Measurements from ENCODE around the gene HOOK2.

The HOOK2 gene

DNA sequence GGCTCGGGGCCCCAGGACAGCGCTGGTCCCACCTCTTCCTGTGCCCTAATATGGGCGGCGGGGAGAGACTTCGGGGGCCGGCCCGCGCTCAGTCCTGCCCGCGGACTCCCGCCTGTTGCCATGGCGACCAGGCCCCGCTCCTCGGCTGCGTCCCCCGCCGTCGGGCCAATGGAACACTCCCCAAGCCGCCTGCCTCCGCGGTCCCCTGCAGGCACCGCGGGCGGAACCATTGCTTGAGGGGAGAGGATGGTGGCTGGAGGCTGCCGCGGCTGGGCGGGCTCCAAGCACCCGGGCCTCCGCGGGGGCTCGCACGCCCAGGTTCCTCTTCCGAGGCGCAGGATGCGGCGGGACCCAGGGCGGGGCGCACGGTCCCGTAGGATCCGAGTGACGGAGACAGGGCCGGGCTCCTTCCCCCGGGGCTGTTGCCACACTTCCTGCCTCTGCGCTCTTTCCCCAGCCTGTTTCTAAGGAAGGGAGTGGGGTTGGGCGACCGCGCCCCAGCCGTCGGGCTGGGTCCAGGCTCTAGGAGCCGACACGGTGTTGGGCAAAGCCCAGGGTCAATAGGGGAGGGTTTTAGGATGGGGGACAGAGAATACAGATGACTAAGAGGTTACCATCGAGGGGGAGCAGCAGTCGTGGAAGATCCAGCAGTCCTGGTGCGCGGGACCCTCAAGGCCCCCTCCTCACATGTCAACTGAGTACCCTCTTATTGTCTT, 14.7 kb upstream of the HOOK2 start:
- H3K36me3 ChIP-seq (replicated peaks) = no peaks in the 10 kb centered on the region; the same call in 1 of the 2 replicates
- H3K4me3 ChIP-seq = peak overlapping the region; percentile 59
- no peaks in the 10 kb centered on the region for H3K9me3 ChIP-seq
- H3K27me3 ChIP-seq (ENCODE audit: low read depth) = no peaks in the 10 kb centered on the region
- in situ Hi-C loops (cut with MboI; ENCODE audit: low sequenced_read_pairs) = no loop called here
- peak; percentile 84 to 96 for DNase-seq (ENCODE audit: low spot score in 2 of 2)
- peaks cover 21% of the 10 kb centered on the region for H3K4me1 ChIP-seq

- in situ Hi-C loops (cut with MboI; ENCODE audit: low sequenced_read_pairs) = no loop called here
- peaks cover 21% of the 10 kb centered on the region for H3K4me1 ChIP-seq
Observed at GRCh38 chr19:12789098-12789903, 13.9 kb upstream of the HOOK2 start.

GRCh38 chr19:12788682-12789097, 13.3 kb upstream of the HOOK2 start:
- in situ Hi-C loops (cut with MboI; ENCODE audit: low sequenced_read_pairs) = no loop called here
- no peaks in the 10 kb centered on the region for H3K27me3 ChIP-seq (ENCODE audit: low read depth)
- no peak overlapping the region for H3K4me3 ChIP-seq
- H3K9me3 ChIP-seq = no peaks in the 10 kb centered on the region
- H3K4me1 ChIP-seq = peaks cover 17% of the 10 kb centered on the region
- H3K36me3 ChIP-seq (replicated peaks) = no peaks in the 10 kb centered on the region; the same call in 1 of the 2 replicates
- peak in 1 of 2 experiments; percentile 42 for DNase-seq (ENCODE audit: low spot score in 2 of 2)

More at GRCh38 chr19:12789098-12789903, 13.9 kb upstream of the HOOK2 start:
- Histone ChIP-seq H3K4me3 (peak overlapping the region; percentile 59), H3K36me3 (replicated peaks) (no peaks in the 10 kb centered on the region; the same call in 1 of the 2 replicates), H3K27me3 (ENCODE audit: low read depth) (no peaks in the 10 kb centered on the region), H3K9me3 (no peaks in the 10 kb centered on the region)
- DNase-seq (ENCODE audit: low spot score in 2 of 2) = no peak

DNA sequence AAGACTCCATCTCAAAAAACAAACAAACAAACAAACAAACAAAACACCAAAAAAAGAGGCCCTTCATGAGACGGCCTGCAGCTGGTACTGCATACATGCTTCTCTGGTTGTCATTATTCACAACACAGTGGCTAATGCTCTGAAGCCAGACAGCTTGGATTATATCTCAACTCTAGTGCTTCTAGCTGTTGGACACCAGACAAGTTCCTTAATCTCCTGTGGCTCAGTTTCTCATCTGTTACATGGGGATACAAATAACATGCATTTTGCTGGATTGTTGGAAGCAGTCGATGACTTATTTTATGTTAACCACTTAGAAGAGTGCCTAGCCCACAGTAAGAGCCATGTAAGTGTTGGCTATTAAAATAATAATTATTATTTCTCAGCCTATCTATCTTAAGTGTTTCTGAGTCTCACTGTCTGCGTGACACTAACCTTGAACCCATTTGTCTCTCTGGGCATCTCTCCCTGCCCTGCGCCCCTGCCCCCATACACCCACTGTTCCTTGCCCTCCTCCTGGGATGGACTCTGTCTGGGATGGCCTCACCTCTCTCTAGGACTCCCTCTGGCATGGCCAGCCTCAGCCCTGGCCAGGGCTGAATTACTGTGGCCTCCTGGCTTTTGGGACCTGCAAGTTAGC, 12.8 kb upstream of the HOOK2 start:
- Histone ChIP-seq H3K4me1 (peaks cover 20% of the 10 kb centered on the region), H3K27me3 (ENCODE audit: low read depth) (no peaks in the 10 kb centered on the region), H3K36me3 (replicated peaks) (no peaks in the 10 kb centered on the region; the same call in 1 of the 2 replicates), H3K9me3 (no peaks in the 10 kb centered on the region), H3K4me3 (no peak overlapping the region)
- in situ Hi-C loops (cut with MboI; ENCODE audit: low sequenced_read_pairs) = no loop called here
- no peak for DNase-seq (ENCODE audit: low spot score in 2 of 2)

DNA sequence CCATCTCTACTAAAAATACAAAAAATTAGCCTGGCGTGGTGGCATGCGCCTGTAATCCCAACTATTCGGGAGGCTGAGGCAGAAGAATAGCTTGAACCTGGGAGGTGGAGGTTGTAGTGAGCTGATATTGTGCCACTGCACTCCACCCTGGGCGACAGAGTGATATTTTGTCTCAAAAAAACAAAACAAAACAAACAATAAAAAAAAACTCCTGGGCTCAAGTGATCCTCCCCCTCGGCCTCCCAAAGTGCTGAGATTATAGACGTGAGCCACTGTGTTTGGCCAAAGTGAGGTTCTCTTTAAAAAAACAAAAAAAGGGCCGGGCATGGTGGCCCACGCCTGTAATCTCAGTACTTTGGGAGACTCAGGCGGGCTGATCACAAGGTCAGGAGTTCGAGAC, 12.1 kb upstream of the HOOK2 start:
- Histone ChIP-seq H3K4me1 (peaks cover 25% of the 10 kb centered on the region), H3K4me3 (no peak overlapping the region), H3K36me3 (replicated peaks) (no peaks in the 10 kb centered on the region), H3K27me3 (ENCODE audit: low read depth) (no peaks in the 10 kb centered on the region), H3K9me3 (no peaks in the 10 kb centered on the region)
- in situ Hi-C loops (cut with MboI; ENCODE audit: low sequenced_read_pairs) = no loop called here
- DNase-seq (ENCODE audit: low spot score in 2 of 2) = no peak

DNA sequence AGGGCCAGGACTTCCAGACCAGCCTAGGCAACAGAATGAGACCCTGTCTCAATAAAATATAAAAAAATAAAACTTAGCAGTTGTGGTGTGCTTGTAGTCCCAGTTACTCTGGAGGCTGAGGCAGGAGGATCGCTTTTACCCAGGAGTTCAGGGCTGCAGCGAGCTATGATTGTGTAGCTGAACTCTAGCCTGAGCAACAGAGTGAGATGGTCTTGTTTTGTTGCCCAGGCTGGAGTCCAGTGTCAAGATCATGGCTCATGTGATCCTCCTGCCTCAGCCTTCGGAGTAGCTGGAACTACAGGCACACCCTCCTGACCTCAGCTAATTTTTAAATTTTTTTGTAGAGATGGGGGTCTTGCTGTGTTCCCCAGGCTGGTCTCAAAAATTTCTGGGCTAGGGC, 11.6 kb upstream of the HOOK2 start:
- Histone ChIP-seq H3K4me3 (no peak overlapping the region), H3K4me1 (peaks cover 25% of the 10 kb centered on the region), H3K27me3 (ENCODE audit: low read depth) (no peaks in the 10 kb centered on the region), H3K36me3 (replicated peaks) (no peaks in the 10 kb centered on the region), H3K9me3 (no peaks in the 10 kb centered on the region)
- no peak for DNase-seq (ENCODE audit: low spot score in 2 of 2)
- in situ Hi-C loops (cut with MboI; ENCODE audit: low sequenced_read_pairs) = no loop called here

GRCh38 chr19:12786141-12786870, 11.0 kb upstream of the HOOK2 start:
- H3K36me3 ChIP-seq (replicated peaks) = no peaks in the 10 kb centered on the region
- H3K4me3 ChIP-seq = no peak overlapping the region
- no peaks in the 10 kb centered on the region for H3K27me3 ChIP-seq (ENCODE audit: low read depth)
- in situ Hi-C loops (cut with MboI; ENCODE audit: low sequenced_read_pairs) = no loop called here
- no peak for DNase-seq (ENCODE audit: low spot score in 2 of 2)
- H3K4me1 ChIP-seq = peaks cover 25% of the 10 kb centered on the region
- no peaks in the 10 kb centered on the region for H3K9me3 ChIP-seq

- H3K4me1 ChIP-seq = peaks cover 19% of the 10 kb centered on the region
- no peaks in the 10 kb centered on the region for H3K27me3 ChIP-seq (ENCODE audit: low read depth)
- no peak overlapping the region for H3K4me3 ChIP-seq
- H3K36me3 ChIP-seq (replicated peaks) = no peaks in the 10 kb centered on the region
- in situ Hi-C loops (cut with MboI; ENCODE audit: low sequenced_read_pairs) = no loop called here
- DNase-seq (ENCODE audit: low spot score in 2 of 2) = no peak
- H3K9me3 ChIP-seq = no peaks in the 10 kb centered on the region
Observed at GRCh38 chr19:12785431-12786031, 10.2 kb upstream of the HOOK2 start.

DNA sequence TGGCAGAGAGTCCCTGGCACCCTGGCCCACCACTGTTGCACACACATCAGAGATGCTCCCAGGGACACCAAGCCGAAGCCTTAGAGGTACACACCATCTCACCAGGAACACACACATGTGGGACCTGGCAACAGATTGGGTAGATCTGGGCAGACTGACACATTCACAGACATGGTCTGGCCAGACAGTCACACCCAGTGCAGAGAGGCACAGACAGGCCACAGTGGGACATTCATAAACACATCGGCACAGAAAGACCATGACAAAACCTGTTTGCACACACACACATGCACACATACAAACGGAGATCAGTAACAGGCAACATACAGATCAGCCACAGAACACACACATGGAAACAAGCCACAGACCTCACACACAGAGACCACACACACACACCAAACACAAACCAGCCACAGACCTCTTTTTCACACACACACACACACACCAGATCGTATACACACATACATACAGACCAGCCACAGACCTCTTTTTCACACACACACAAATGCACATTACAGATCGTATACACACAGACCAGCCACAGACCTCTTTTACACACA, 9.6 kb upstream of the HOOK2 start:
- DNase-seq (ENCODE audit: low spot score in 2 of 2) = no peak
- Histone ChIP-seq H3K4me3 (no peak overlapping the region), H3K4me1 (peaks cover 15% of the 10 kb centered on the region), H3K27me3 (ENCODE audit: low read depth) (no peaks in the 10 kb centered on the region), H3K36me3 (replicated peaks) (no peaks in the 10 kb centered on the region), H3K9me3 (no peaks in the 10 kb centered on the region)
- in situ Hi-C loops (cut with MboI; ENCODE audit: low sequenced_read_pairs) = no loop called here

GRCh38 chr19:12784394-12784870, 9.1 kb upstream of the HOOK2 start:
- no peaks in the 10 kb centered on the region for H3K27me3 ChIP-seq (ENCODE audit: low read depth)
- no peak overlapping the region for H3K4me3 ChIP-seq
- peaks cover 15% of the 10 kb centered on the region for H3K4me1 ChIP-seq
- in situ Hi-C loops (cut with MboI; ENCODE audit: low sequenced_read_pairs) = no loop called here
- no peaks in the 10 kb centered on the region for H3K9me3 ChIP-seq
- no peaks in the 10 kb centered on the region for H3K36me3 ChIP-seq (replicated peaks)
- no peak for DNase-seq (ENCODE audit: low spot score in 2 of 2)

DNA sequence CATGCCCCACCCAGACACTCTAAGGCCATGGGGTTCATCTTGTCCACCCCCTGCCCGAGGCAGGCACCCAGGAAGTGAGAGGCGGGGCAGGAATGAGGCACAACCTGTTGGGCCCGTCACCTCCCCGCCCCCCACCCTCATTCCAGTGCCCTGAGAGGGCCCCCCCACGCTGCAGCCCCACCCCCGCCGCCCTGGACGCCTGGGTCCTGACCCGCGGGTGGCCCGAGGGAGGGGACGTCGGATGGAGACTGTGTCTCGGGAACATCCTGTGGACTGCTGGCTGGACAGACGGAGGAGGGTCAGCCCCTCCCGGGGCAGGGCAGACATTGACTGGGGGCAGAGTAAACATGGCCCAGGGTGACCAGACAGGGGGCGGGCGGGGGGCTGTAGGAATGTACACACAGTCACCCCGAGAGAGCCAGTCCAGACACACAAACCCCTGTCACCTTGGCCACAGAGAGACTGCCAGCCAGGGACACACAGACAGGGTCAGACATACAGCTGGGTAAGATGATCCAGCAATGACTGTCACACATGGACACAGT, 8.6 kb upstream of the HOOK2 start:
- H3K4me3 ChIP-seq = no peak overlapping the region
- no peaks in the 10 kb centered on the region for H3K27me3 ChIP-seq (ENCODE audit: low read depth)
- no peaks in the 10 kb centered on the region for H3K36me3 ChIP-seq (replicated peaks)
- DNase-seq (ENCODE audit: low spot score in 2 of 2) = no peak
- H3K9me3 ChIP-seq = no peaks in the 10 kb centered on the region
- in situ Hi-C loops (cut with MboI; ENCODE audit: low sequenced_read_pairs) = no loop called here
- peaks cover 12% of the 10 kb centered on the region for H3K4me1 ChIP-seq

DNA sequence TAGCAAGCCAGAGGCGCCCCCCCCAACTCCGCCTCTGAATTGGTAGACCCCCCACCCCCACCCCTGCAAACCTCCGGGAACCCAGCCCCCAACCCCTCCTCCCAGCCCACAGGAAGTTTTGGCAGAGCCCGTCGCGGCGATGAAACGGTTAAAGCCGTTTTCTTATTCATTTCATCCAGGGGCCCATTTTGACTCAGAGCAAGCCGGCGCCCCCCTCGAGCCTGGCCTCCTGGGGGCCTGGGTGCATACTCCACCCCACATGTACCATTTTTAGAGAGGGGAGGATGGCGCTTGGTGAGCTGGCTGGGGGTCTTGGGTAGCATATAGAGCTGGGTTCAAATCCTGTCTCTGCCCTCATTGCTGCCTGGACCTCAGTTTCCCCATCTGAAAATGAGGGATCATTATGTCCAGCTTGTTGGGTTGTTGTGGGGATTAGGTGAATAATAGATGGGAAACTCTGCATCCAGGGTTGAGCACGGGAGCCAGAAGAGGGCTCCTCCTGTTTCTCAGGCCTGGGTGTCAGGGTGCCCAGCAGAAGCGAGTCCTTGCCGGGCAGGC, 8.0 kb upstream of the HOOK2 start:
- in situ Hi-C loops (cut with MboI; ENCODE audit: low sequenced_read_pairs) = no loop called here
- no peak for DNase-seq (ENCODE audit: low spot score in 2 of 2)
- peak overlapping the region; percentile 38; the same call in 1 of the 2 replicates for H3K4me3 ChIP-seq
- peaks cover 14% of the 10 kb centered on the region for H3K4me1 ChIP-seq
- H3K27me3 ChIP-seq (ENCODE audit: low read depth) = no peaks in the 10 kb centered on the region
- H3K9me3 ChIP-seq = no peaks in the 10 kb centered on the region
- no peaks in the 10 kb centered on the region for H3K36me3 ChIP-seq (replicated peaks)

All from HAP-1 (cell line).